SK-N-MC (cell line): ENCODE data around the gene SBNO1.

Experiments
- DNase-seq: peaks from one replicate; pipeline ENCODE4 v3.0.0-alpha.2; 2011; ENCODE audit warnings: low read depth, low spot score
- H3K27ac ChIP-seq: fragments of 200-600 bp; sonication (generic); 2 replicates; pipeline ENCODE4 v1.5.1; 2016; ENCODE audit warnings: mixed run types
- H3K36me3 ChIP-seq: fragments of 200-600 bp; sonication (generic); 2 replicates; pipeline ENCODE4 v1.6.1; 2017; ENCODE audit warnings: antibody characterized with exemption, low read length, mixed read lengths; ENCODE audit not compliant: insufficient read depth
- H3K4me3 ChIP-seq: fragments of 200-600 bp; sonication (generic); 2 replicates; pipeline ENCODE4 v1.5.1; 2016
- H3K9ac ChIP-seq: fragments of 200-600 bp; sonication (generic); 2 replicates; pipeline ENCODE4 v1.8.0; 2017; ENCODE audit warnings: mixed run types, mixed read lengths; ENCODE audit not compliant: insufficient read length
- H3K9me3 ChIP-seq: fragments of 200-600 bp; sonication (generic); 2 replicates; pipeline ENCODE4 v1.6.1; 2017; ENCODE audit warnings: low read depth, mild to moderate bottlenecking, antibody characterized with exemption, low read length, moderate library complexity, mixed read lengths
- EZH2 ChIP-seq: fragments of 200-600 bp; sonication (generic); IDR thresholded peaks from one replicate; pipeline ENCODE4 v1.6.1; 2017; ENCODE audit warnings: antibody characterized with exemption
- FOXP2 ChIP-seq: optimal IDR thresholded peaks from 2 replicates; pipeline ENCODE3; 2011; ENCODE audit warnings: mild to moderate bottlenecking, moderate library complexity; ENCODE audit not compliant: insufficient read depth; ENCODE audit errors: extremely low read length, control extremely low read depth
- POLR2AphosphoS5 ChIP-seq: IDR thresholded peaks from 2 replicates; pipeline ENCODE4 v1.6.1; 2012; ENCODE audit warnings: mild to moderate bottlenecking, low read depth, low read length, borderline replicate concordance

Gene SBNO1

DNA sequence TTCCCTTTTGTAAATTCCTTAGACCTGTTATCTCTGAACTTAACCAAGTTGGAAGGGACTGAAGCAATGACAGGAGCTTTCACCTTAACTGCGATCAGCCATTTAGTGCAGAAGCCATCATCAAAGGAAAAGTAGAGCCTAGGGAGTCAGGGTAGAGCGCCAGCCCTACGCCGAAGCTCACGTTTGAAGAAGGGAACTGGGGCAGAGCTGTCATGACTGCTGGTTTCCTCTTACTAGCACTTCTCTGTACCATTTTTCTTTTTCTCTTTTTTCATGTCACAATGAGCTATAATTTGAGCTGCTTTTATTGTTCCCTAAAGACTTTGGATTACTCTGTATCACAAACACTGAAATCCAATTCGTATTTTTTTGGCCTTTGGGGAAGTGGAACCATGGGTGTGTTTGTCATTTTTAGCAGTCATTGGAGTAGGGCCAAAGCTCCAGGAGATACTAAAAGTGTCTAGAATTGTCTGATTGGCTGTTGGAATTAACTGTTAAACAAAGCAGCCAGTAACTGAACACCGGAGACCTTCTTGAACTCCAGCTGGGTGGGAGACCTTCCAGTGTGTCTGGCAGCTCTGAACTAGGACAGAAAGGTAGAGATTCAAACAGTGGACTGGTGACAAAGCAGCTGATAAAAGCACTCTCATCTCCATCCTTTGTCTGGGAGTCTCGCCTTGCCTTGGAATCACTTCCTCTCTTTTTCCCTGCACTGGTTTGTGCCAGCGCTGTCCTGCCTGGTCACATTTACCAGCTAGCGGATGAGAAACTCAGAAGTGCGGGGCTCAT, 122.3 kb downstream of the SBNO1 start:
- H3K9ac ChIP-seq = no peak overlapping the region
- peaks cover 4% of the 10 kb centered on the region; the same call in 1 of the 2 replicates for H3K36me3 ChIP-seq
- no peak for DNase-seq
- no peak overlapping the region for H3K4me3 ChIP-seq
- no peaks in the 10 kb centered on the region for H3K9me3 ChIP-seq
- TF ChIP-seq FOXP2 (no peak), EZH2 (no peak), POLR2AphosphoS5 (no peak)
- peak overlapping the region; percentile 58 for H3K27ac ChIP-seq
